ENCODE results near the gene RERE. TPM values are rescaled to one million over a fixed set of nuclear protein-coding genes. Genes with fewer than 3 reads are reported as not detected.
A peak's percentile ranks its signal among the peaks of the same experiment; 100 is the strongest.

The RERE gene
- total RNA-seq, 3 donors from 2014 or later = 99.5 to 204 (median 174) TPM

DNA sequence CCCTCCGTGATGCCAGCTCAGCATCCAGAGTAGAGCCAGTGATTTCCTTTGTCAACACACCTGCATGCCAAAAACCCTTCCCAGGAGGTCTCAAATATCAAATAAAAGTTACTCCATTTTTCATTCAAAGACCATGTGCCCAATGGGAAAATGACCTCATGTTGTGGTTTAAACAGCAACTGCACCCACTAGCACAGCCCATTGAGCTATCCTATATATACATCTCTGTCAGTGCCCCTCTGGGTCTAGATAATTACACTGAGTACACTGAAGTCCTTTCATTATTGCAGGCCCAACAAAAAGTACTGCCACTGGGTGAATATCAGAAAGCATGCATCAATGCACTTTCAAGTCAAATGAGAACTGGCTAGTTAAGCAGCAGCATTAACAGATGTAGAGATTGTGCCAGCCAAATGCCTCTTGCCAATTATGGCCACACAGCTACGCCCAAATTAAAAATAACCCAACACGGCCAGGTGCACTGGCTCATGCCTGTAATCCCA lies 381.8 kb downstream of the RERE start:
- Histone ChIP-seq H3K36me3 (ENCODE audit: low read depth) (no peaks in the 10 kb centered on the region), H3K4me1 (ENCODE audit: low read depth) (peaks cover 8% of the 10 kb centered on the region), H3K9me3 (no peaks in the 10 kb centered on the region), H3K4me3 (no peak overlapping the region)
- TF ChIP-seq, protein P1, sequence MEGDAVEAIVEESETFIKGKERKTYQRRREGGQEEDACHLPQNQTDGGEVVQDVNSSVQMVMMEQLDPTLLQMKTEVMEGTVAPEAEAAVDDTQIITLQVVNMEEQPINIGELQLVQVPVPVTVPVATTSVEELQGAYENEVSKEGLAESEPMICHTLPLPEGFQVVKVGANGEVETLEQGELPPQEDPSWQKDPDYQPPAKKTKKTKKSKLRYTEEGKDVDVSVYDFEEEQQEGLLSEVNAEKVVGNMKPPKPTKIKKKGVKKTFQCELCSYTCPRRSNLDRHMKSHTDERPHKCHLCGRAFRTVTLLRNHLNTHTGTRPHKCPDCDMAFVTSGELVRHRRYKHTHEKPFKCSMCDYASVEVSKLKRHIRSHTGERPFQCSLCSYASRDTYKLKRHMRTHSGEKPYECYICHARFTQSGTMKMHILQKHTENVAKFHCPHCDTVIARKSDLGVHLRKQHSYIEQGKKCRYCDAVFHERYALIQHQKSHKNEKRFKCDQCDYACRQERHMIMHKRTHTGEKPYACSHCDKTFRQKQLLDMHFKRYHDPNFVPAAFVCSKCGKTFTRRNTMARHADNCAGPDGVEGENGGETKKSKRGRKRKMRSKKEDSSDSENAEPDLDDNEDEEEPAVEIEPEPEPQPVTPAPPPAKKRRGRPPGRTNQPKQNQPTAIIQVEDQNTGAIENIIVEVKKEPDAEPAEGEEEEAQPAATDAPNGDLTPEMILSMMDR (IDR thresholded peaks at IDR 0.05) = no peak
- no peak for DNase-seq
- no peak for ATAC-seq
- intact Hi-C loops (cut with DNase I, micrococcal nuclease) = no loop called here

DNA sequence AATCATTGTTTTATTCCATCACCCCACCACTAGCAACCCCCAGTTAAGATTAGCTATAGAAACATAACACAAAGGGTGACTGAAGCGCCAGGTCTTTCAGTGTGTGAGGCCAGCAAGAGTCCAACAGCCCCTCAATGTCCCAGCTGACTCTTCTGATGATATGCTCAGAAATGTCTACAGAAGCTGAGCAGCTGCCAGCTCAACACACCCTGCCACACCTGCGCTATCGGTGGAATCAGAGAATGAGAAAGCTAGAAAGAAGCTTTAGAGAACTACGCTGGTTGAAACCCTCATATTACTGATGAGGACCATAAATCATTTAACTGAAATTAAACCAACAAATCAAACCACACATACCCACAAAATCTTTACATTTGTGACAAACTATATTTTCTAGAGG lies 383.3 kb downstream of the RERE start:
- no peak for DNase-seq
- no peaks in the 10 kb centered on the region for H3K36me3 ChIP-seq (ENCODE audit: low read depth)
- TF ChIP-seq, protein P1 (IDR thresholded peaks at IDR 0.05) = no peak

DNA sequence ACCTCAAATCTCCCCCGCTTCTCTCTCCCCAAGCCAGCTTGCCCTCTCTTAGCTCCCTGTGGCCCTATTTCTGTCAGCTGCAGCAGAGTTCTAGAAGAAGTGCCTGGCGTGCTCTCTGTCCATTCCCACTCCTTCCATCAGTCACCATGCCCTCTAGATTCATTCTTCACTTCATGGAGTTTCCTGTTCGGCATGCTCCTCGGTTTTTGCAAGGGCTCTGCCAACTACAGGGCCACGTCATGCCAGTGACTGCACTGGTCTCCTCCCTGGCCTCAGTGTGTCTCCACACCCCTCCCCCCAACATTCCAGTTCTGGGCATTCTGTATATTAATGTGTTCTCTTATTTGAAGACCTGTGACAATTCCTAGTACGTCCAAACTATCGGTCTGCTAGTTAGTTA lies 385.7 kb downstream of the RERE start:
- intact Hi-C loops (cut with DNase I, micrococcal nuclease) = no loop called here

More for the DNA sequence above, 383.3 kb downstream of the RERE start:
- peak; percentile 34 for ATAC-seq
- Histone ChIP-seq H3K4me3 (no peak overlapping the region), H3K9me3 (no peaks in the 10 kb centered on the region), H3K4me1 (ENCODE audit: low read depth) (peaks cover 3% of the 10 kb centered on the region)
- intact Hi-C loops (cut with DNase I, micrococcal nuclease) = no loop called here

DNA sequence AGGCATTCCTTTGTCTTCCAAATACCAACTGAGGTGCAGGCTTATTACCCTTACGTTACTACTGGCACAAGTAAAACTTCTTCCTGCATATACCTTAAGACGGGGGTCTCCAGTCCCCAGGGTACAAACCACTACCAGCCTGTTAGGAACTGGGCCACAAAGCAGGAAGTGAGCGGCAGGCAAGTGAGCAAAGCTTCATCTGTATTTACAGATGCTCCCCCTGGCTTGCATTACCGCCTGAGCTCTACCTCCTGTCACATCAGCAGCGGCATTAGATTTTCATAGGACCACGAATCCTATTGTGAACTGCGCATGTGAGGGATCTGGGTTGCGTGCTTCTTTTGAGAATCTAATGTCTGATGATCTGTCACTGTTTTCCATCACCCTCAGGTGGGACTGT lies 386.4 kb downstream of the RERE start:
- peaks cover 6% of the 10 kb centered on the region for H3K4me1 ChIP-seq (ENCODE audit: low read depth)

More for the DNA sequence above, 385.7 kb downstream of the RERE start:
- H3K4me3 ChIP-seq = no peak overlapping the region
- DNase-seq (no peak), ATAC-seq (no peak)
- peaks cover 6% of the 10 kb centered on the region for H3K4me1 ChIP-seq (ENCODE audit: low read depth)
- no peaks in the 10 kb centered on the region for H3K36me3 ChIP-seq (ENCODE audit: low read depth)
- no peaks in the 10 kb centered on the region for H3K9me3 ChIP-seq
- TF ChIP-seq, protein P1 (IDR thresholded peaks at IDR 0.05) = no peak

GRCh38 chr1:8430476-8430875 lies 387.0 kb downstream of the RERE start:
- Histone ChIP-seq H3K4me1 (ENCODE audit: low read depth) (peaks cover 6% of the 10 kb centered on the region), H3K9me3 (no peaks in the 10 kb centered on the region), H3K36me3 (ENCODE audit: low read depth) (no peaks in the 10 kb centered on the region), H3K4me3 (no peak overlapping the region)
- TF ChIP-seq, protein P1 (IDR thresholded peaks at IDR 0.05) = no peak
- DNase-seq = no peak
- intact Hi-C loops (cut with DNase I, micrococcal nuclease) = no loop called here
- peak; percentile 28 for ATAC-seq

More for the DNA sequence above, 386.4 kb downstream of the RERE start:
- no peaks in the 10 kb centered on the region for H3K36me3 ChIP-seq (ENCODE audit: low read depth)
- TF ChIP-seq, protein P1 (IDR thresholded peaks at IDR 0.05) = no peak
- H3K9me3 ChIP-seq = no peaks in the 10 kb centered on the region
- intact Hi-C loops (cut with DNase I, micrococcal nuclease) = no loop called here
- DNase-seq = no peak
- peak; percentile 36 for ATAC-seq
- H3K4me3 ChIP-seq = no peak overlapping the region

Measured in mucosa of descending colon (tissue), 3 donors.